GM18511 (cell line): ENCODE data around the gene CCDC106.

Source experiments
- ATAC-seq: cut with Tn5 transposase; IDR thresholded peaks from one replicate; pipeline ENCODE4 v1.9.1; 2021; ENCODE audit warnings: mild to moderate bottlenecking, moderate library complexity; ENCODE audit not compliant: unreplicated experiment

Gene CCDC106

GRCh38 chr19:55649268-55650125 lies 1.5 kb downstream of the CCDC106 start:
- no peak for ATAC-seq

GRCh38 chr19:55650126-55650557 lies 2.1 kb downstream of the CCDC106 start:
- no peak for ATAC-seq

GRCh38 chr19:55650602-55651230 lies 2.7 kb downstream of the CCDC106 start:
- ATAC-seq, result no peak

GRCh38 chr19:55651236-55651635 lies 3.2 kb downstream of the CCDC106 start:
- ATAC-seq, result no peak

GRCh38 chr19:55652311-55653128 lies 4.5 kb downstream of the CCDC106 start:
- ATAC-seq, result no peak

- peak; percentile 51 for ATAC-seq
These were observed 5.8 kb downstream of the CCDC106 start for GRCh38 chr19:55653651-55654322.

- peak; percentile 66 for ATAC-seq
These were observed 6.4 kb downstream of the CCDC106 start for GRCh38 chr19:55654323-55654867.

- peak; percentile 46 for ATAC-seq
These were observed 7.0 kb downstream of the CCDC106 start, which contains the start of gene U2AF2 for GRCh38 chr19:55654868-55655647. TSS of gene U2AF2 (plus strand) at chr19:55655035. CDS start at chr19:55655105, 70 bp downstream.

- no peak for ATAC-seq
These were observed 7.6 kb downstream of the CCDC106 start for GRCh38 chr19:55655648-55656040.

GRCh38 chr19:55656552-55656951 lies 8.5 kb downstream of the CCDC106 start:
- ATAC-seq, result no peak

GRCh38 chr19:55656988-55657747 lies 9.2 kb downstream of the CCDC106 start:
- no peak for ATAC-seq

GRCh38 chr19:55658846-55659459 lies 10.9 kb downstream of the CCDC106 start:
- no peak for ATAC-seq

GRCh38 chr19:55659822-55660221 lies 11.8 kb downstream of the CCDC106 start:
- no peak for ATAC-seq

- no peak for ATAC-seq
These were observed 12.4 kb downstream of the CCDC106 start for GRCh38 chr19:55660404-55660803.

GRCh38 chr19:55660991-55661390 lies 13.0 kb downstream of the CCDC106 start:
- no peak for ATAC-seq

- no peak for ATAC-seq
These were observed 13.8 kb downstream of the CCDC106 start for GRCh38 chr19:55661826-55662225.

GRCh38 chr19:55663846-55664536 lies 16.0 kb downstream of the CCDC106 start:
- ATAC-seq, result no peak
